Measurements from ENCODE around the gene KRTAP5-1.
"Not testable (repeated sequence)": the region's sequence is repeated elsewhere in the genome, so short reads cannot be mapped to it uniquely, and the experiment has no call there.

Gene KRTAP5-1

GRCh38 chr11:1608363-1608762, 23.3 kb upstream of the KRTAP5-1 start, which contains the start of gene KRTAP5-3:
TSS of gene KRTAP5-3 (minus strand) at chr11:1608463. CDS start at chr11:1608385, 78 bp downstream.
- TF ChIP-seq, protein P1, sequence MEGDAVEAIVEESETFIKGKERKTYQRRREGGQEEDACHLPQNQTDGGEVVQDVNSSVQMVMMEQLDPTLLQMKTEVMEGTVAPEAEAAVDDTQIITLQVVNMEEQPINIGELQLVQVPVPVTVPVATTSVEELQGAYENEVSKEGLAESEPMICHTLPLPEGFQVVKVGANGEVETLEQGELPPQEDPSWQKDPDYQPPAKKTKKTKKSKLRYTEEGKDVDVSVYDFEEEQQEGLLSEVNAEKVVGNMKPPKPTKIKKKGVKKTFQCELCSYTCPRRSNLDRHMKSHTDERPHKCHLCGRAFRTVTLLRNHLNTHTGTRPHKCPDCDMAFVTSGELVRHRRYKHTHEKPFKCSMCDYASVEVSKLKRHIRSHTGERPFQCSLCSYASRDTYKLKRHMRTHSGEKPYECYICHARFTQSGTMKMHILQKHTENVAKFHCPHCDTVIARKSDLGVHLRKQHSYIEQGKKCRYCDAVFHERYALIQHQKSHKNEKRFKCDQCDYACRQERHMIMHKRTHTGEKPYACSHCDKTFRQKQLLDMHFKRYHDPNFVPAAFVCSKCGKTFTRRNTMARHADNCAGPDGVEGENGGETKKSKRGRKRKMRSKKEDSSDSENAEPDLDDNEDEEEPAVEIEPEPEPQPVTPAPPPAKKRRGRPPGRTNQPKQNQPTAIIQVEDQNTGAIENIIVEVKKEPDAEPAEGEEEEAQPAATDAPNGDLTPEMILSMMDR (IDR thresholded peaks at IDR 0.05; ENCODE audit: insufficient read depth, missing control alignments) = no peak
- no peak for FAIRE-seq

DNA sequence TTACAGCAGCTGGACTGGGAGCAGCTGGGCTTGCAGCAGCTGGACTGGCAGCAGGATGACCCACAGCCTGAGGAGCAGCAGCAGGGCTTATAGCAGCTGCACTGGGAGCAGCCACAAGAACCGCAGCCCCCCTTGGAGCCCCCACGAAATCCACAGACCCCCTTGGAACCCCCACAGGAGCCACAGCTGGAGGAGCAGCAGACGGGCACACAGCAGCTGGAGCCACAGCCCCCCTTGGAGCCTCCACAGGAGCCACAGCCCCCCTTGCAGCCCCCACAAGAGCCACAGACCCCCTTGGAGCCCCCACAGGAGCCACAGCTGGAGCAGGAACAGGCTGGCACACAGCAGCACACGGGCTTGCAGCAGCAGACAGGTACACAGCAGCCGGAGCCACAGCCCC, 22.8 kb upstream of the KRTAP5-1 start:
- not testable (repeated sequence) for DNase-seq (ENCODE audit: insufficient read length, low spot score); FAIRE-seq

More at GRCh38 chr11:1608363-1608762, 23.3 kb upstream of the KRTAP5-1 start, which contains the start of gene KRTAP5-3:
- DNase-seq (ENCODE audit: insufficient read length, low spot score) = no peak

DNA sequence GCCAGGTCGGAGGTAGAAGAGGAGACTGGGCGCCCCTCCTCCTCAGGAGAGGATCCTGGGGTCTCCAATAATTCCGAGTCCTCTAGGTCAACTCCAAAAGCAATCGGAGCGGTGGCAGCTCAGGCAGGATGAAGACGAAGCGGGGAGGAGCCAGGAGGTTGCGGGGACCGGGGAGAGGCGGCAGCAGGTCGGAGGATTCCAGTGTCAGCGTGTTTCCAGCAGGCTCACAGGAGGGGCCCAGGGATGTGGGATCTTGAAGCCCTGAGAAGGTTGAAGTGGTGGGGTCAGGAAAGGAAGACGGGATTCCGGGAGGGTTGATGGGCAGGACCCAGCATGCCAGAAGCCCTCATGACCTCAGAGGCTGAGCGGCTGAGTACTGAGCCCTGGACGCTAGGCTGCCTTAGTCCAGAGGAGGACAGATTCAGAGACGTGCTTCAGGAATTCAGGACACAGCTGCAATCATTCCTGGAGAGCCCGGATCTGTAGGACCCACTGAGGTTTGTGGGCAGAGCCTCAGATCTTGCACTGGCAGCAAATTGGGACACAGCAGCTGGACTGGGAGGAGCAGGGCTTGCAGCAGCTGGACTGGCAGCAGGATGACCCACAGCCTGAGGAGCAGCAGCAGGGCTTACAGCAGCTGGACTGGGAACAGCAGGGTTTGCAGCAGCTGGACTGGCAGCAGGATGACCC, 22.2 kb upstream of the KRTAP5-1 start:
- FAIRE-seq; DNase-seq (ENCODE audit: insufficient read length, low spot score): not testable (repeated sequence)

- FAIRE-seq; DNase-seq (ENCODE audit: insufficient read length, low spot score): not testable (repeated sequence)
Observed at GRCh38 chr11:1605923-1606322, 20.8 kb upstream of the KRTAP5-1 start.

- TF ChIP-seq, protein P1 (IDR thresholded peaks at IDR 0.05; ENCODE audit: insufficient read depth, missing control alignments) = no peak
- FAIRE-seq (no peak), DNase-seq (ENCODE audit: insufficient read length, low spot score) (no peak)
Observed at GRCh38 chr11:1604711-1605110, 19.6 kb upstream of the KRTAP5-1 start.

GRCh38 chr11:1604181-1604580, 19.1 kb upstream of the KRTAP5-1 start:
- FAIRE-seq (no peak), DNase-seq (ENCODE audit: insufficient read length, low spot score) (no peak)
- TF ChIP-seq, protein P1 (IDR thresholded peaks at IDR 0.05; ENCODE audit: insufficient read depth, missing control alignments) = no peak

- TF ChIP-seq, protein P1 (IDR thresholded peaks at IDR 0.05; ENCODE audit: insufficient read depth, missing control alignments) = no peak
- no peak for FAIRE-seq
- no peak for DNase-seq (ENCODE audit: insufficient read length, low spot score)
Observed at GRCh38 chr11:1603629-1604028, 18.5 kb upstream of the KRTAP5-1 start.

DNA sequence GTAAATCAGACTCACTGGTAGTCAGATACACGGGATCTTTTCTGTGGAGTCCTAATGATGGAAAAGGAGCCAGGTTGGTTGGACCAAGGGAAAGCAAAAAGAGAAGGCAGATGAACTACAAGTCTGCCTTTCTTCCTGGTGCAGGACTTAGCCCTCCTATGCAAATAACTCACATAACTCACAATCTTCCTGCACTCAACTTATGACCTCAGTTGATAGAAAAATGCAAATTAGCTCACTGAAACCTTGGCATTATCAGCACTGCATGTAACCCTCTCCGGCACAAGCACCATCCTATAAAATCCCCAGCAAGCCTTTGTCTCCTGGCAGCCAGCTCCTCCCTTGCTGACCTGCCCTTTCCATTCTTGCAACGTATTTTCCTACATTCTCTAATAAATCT, 16.6 kb upstream of the KRTAP5-1 start:
- DNase-seq (ENCODE audit: insufficient read length, low spot score); FAIRE-seq: not testable (repeated sequence)

GRCh38 chr11:1600626-1601025, 15.5 kb upstream of the KRTAP5-1 start:
- TF ChIP-seq, protein P1 (IDR thresholded peaks at IDR 0.05; ENCODE audit: insufficient read depth, missing control alignments) = no peak
- FAIRE-seq = no peak
- DNase-seq (ENCODE audit: insufficient read length, low spot score) = no peak

Measured in D721Med (cell line).